Neural crest cell (in vitro differentiated cells): ENCODE results near the gene FABP6. TPM values are rescaled to one million over a fixed set of nuclear protein-coding genes. Genes with fewer than 3 reads are reported as not detected.

Source experiments
- DNase-seq: peaks from one replicate; pipeline ENCODE4 v3.0.0; 2021; ENCODE audit warnings: low read depth, mixed read lengths, low spot score
- H3K27ac Mint-ChIP-seq: one replicate; pipeline ENCODE4 v1.8.0; 2021; ENCODE audit warnings: mild to moderate bottlenecking, mixed read lengths; ENCODE audit not compliant: unreplicated experiment
- H3K27me3 Mint-ChIP-seq: 2 replicates; pipeline ENCODE4 v1.8.0; 2021; ENCODE audit warnings: low read depth, mild to moderate bottlenecking, mixed read lengths
- H3K36me3 Mint-ChIP-seq: 2 replicates; pipeline ENCODE4 v1.8.0; 2021; ENCODE audit warnings: low read depth, mild to moderate bottlenecking, mixed read lengths
- H3K4me1 Mint-ChIP-seq: 2 replicates; pipeline ENCODE4 v1.8.0; 2021; ENCODE audit warnings: mixed read lengths
- H3K4me3 Mint-ChIP-seq: one replicate; pipeline ENCODE4 v1.8.0; 2021; ENCODE audit warnings: mild to moderate bottlenecking, mixed read lengths
- H3K9me3 Mint-ChIP-seq: 2 replicates; pipeline ENCODE4 v1.8.0; 2021; ENCODE audit warnings: mixed read lengths
- total RNA-seq: library from RNA; stranded (reverse); gene quantifications from 2 replicates; pipeline ENCODE4 v1.2.1, GENCODE V29; 2021
- TF ChIP-seq, protein P1 (sequence below): fragments of 200-600 bp; sonication (generic); conservative IDR thresholded peaks from 2 replicates; pipeline ENCODE4 v1.5.0; 2021; ENCODE audit warnings: antibody characterized with exemption, mild to moderate bottlenecking

The FABP6 gene
- total RNA-seq, 1 donor from 2014 or later = 1.5 TPM

DNA sequence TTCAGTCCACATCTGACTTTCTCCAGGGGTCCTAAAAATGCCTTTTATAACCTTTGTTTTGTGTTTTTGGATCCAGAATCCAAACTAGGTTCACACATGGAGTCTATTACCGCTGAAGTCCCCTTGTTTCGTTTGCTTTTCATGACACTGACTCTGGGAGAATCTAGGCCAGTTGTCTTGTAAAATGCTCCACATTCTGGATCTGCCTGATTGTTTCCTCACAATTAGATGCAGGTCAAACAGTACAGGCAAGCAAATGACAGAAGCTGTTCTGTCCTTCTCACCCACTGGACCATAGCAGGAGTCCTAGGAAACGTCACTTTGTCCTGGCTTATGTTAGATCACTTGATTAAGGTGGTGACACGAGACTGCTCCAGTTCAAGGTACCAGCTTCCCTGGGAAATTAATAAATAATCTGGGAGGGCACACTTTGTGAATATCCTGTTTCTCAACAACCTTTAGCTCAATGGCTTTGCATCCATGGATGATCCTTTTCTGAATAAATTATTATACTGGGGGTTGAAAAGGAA is 34.1 kb downstream of the FABP6 start:
- H3K9me3 Mint-ChIP-seq = no peaks in the 10 kb centered on the region
- no peak overlapping the region for H3K27ac Mint-ChIP-seq
- peaks cover 11% of the 10 kb centered on the region for H3K36me3 Mint-ChIP-seq
- TF ChIP-seq, protein P1, sequence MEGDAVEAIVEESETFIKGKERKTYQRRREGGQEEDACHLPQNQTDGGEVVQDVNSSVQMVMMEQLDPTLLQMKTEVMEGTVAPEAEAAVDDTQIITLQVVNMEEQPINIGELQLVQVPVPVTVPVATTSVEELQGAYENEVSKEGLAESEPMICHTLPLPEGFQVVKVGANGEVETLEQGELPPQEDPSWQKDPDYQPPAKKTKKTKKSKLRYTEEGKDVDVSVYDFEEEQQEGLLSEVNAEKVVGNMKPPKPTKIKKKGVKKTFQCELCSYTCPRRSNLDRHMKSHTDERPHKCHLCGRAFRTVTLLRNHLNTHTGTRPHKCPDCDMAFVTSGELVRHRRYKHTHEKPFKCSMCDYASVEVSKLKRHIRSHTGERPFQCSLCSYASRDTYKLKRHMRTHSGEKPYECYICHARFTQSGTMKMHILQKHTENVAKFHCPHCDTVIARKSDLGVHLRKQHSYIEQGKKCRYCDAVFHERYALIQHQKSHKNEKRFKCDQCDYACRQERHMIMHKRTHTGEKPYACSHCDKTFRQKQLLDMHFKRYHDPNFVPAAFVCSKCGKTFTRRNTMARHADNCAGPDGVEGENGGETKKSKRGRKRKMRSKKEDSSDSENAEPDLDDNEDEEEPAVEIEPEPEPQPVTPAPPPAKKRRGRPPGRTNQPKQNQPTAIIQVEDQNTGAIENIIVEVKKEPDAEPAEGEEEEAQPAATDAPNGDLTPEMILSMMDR = no peak
- no peaks in the 10 kb centered on the region for H3K27me3 Mint-ChIP-seq
- peaks cover 68% of the 10 kb centered on the region for H3K4me1 Mint-ChIP-seq
- H3K4me3 Mint-ChIP-seq = no peak overlapping the region
- DNase-seq = no peak

DNA sequence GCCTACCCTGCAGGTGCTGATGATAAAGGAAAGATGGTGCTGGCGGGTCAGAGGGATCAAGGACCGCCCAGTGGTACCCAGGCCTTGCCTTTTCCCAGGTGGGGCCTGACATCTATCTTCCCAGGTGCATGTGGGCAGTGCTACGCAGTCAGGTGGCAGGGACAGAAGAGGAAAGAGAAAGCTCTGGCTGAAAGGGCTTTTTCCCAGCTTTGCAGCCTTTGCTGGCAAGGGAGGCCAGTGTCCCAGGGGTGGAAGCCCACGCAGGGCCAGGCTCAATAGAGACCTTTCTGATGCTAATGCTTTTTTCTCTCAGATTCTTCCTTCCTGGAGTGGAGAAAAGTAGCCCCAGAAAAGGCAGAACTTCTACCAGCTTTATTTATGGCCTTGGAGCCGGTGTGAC is 36.7 kb downstream of the FABP6 start:
- DNase-seq = no peak
- peak overlapping the region; percentile 67 for H3K4me3 Mint-ChIP-seq

GRCh38 chr5:160266752-160267345 is 37.5 kb downstream of the FABP6 start:
- Mint-ChIP-seq H3K27me3 (no peaks in the 10 kb centered on the region), H3K27ac (no peak overlapping the region), H3K9me3 (no peaks in the 10 kb centered on the region), H3K4me3 (no peak overlapping the region), H3K4me1 (peaks cover 73% of the 10 kb centered on the region), H3K36me3 (peaks cover 3% of the 10 kb centered on the region)
- DNase-seq = no peak
- TF ChIP-seq, protein P1 = peak; percentile 49

More for the DNA sequence above, 36.7 kb downstream of the FABP6 start:
- TF ChIP-seq, protein P1 = no peak
- peak overlapping the region; percentile 81 for H3K27ac Mint-ChIP-seq
- no peaks in the 10 kb centered on the region for H3K9me3 Mint-ChIP-seq
- peaks cover 74% of the 10 kb centered on the region for H3K4me1 Mint-ChIP-seq
- peaks cover 3% of the 10 kb centered on the region for H3K36me3 Mint-ChIP-seq
- H3K27me3 Mint-ChIP-seq = no peaks in the 10 kb centered on the region

DNA sequence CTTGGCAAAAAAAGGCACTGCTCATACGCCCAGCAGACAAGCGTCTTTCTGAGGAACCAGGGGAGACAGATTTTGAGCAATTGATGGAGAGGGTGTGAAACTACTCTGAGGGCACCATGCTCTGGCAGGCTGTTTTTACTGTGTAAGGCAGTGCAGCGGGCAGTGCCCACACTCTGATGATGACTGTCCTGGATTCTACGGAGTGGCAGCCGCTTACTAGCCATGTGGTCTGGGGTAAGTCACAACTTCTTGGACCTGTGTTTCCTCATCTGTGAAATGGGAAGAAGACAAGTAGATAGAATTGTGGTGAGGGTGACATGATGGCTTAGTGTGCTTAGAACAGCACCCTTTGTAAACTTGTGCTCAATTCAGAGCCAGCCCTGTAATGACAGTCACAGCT is 38.8 kb downstream of the FABP6 start:
- Mint-ChIP-seq H3K9me3 (no peaks in the 10 kb centered on the region), H3K4me1 (peaks cover 70% of the 10 kb centered on the region), H3K27me3 (no peaks in the 10 kb centered on the region), H3K27ac (no peak overlapping the region), H3K36me3 (no peaks in the 10 kb centered on the region), H3K4me3 (no peak overlapping the region)
- TF ChIP-seq, protein P1 = no peak
- no peak for DNase-seq

DNA sequence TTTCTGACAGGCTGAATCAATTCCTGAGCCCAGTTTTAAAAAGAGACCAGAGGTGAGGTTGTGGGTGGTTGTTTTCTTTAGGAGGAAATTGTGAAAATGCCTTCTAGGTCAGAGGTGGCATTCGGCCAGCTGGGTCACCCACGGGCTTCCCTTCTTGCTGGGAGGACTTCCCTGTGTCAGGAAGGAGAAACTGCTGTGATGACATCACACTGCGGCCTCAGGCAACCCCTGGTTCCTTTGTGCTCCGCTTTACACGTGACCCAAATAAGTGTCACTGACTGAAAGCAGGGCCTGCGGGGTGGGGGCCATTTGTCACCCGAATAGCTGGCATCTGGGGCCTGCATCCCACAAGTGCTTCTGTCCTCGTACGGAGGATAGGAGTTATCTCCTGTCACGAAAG is 39.7 kb downstream of the FABP6 start:
- Mint-ChIP-seq H3K27ac (peak overlapping the region; percentile 19), H3K4me1 (peaks cover 61% of the 10 kb centered on the region), H3K4me3 (no peak overlapping the region)

More for the DNA sequence above, 39.7 kb downstream of the FABP6 start:
- DNase-seq = no peak
- Mint-ChIP-seq H3K9me3 (no peaks in the 10 kb centered on the region), H3K36me3 (no peaks in the 10 kb centered on the region), H3K27me3 (no peaks in the 10 kb centered on the region)
- TF ChIP-seq, protein P1 = no peak
